ENCODE data around the gene NCOA3.
"Not testable (repeated sequence)": the region's sequence is repeated elsewhere in the genome, so short reads cannot be mapped to it uniquely, and the experiment has no call there.

The NCOA3 gene

GRCh38 chr20:47571426-47571825, 69.7 kb downstream of the NCOA3 start:
- DNase-seq = no peak

- DNase-seq = no peak
These were observed 70.5 kb downstream of the NCOA3 start for GRCh38 chr20:47572105-47572729.

- no peak for DNase-seq
These were observed 71.9 kb downstream of the NCOA3 start for GRCh38 chr20:47573559-47573958.

- no peak for DNase-seq
These were observed 73.1 kb downstream of the NCOA3 start for GRCh38 chr20:47574616-47575364.

GRCh38 chr20:47576516-47577033, 74.9 kb downstream of the NCOA3 start:
- DNase-seq = no peak

- DNase-seq = no peak
These were observed 75.6 kb downstream of the NCOA3 start for GRCh38 chr20:47577314-47577713.

GRCh38 chr20:47578543-47578942, 76.9 kb downstream of the NCOA3 start:
- no peak for DNase-seq

- not testable (repeated sequence) for DNase-seq
These were observed 79.0 kb downstream of the NCOA3 start for GRCh38 chr20:47580686-47581085.

GRCh38 chr20:47581090-47581489, 79.4 kb downstream of the NCOA3 start:
- DNase-seq = no peak

- no peak for DNase-seq
These were observed 81.9 kb downstream of the NCOA3 start for GRCh38 chr20:47583551-47583950.

GRCh38 chr20:47585087-47585747, 83.5 kb downstream of the NCOA3 start:
- DNase-seq = no peak

GRCh38 chr20:47586649-47587294, 85.1 kb downstream of the NCOA3 start:
- no peak for DNase-seq

- no peak for DNase-seq
These were observed 86.5 kb downstream of the NCOA3 start for GRCh38 chr20:47588158-47588557.

- no peak for DNase-seq
These were observed 89.5 kb downstream of the NCOA3 start for GRCh38 chr20:47591231-47591630.

- DNase-seq = no peak
These were observed 92.5 kb downstream of the NCOA3 start for GRCh38 chr20:47594157-47594556.

- not testable (repeated sequence) for DNase-seq
These were observed 93.5 kb downstream of the NCOA3 start for GRCh38 chr20:47595138-47595537.

GRCh38 chr20:47596003-47596571, 94.4 kb downstream of the NCOA3 start:
- no peak for DNase-seq

GRCh38 chr20:47597090-47597489, 95.4 kb downstream of the NCOA3 start:
- DNase-seq = no peak

GRCh38 chr20:47598911-47599744, 97.4 kb downstream of the NCOA3 start:
- no peak for DNase-seq

GRCh38 chr20:47600967-47601547, 99.4 kb downstream of the NCOA3 start:
- DNase-seq = no peak

GRCh38 chr20:47603260-47603659, 101.6 kb downstream of the NCOA3 start:
- no peak for DNase-seq
